Naive thymus-derived CD8-positive, alpha-beta T cell (primary cell): ENCODE data around the gene CCDC88B. TPM values are rescaled to one million over a fixed set of nuclear protein-coding genes. Genes with fewer than 3 reads are reported as not detected.

Source experiments
- ATAC-seq, 2 donors: fragments of 150-1000 bp; cut with Tn5 transposase in 1 of 2; sonication (Bioruptor Pico), chemical (Tn5 transposase) in 1 of 2; 1 replicate in 1 of 2; 2 replicates in 1 of 2; pipeline ENCODE4 v1.10.0; 2021; ENCODE audit warnings: mild to moderate bottlenecking in 2 of 2, moderate library complexity in 2 of 2
- POLR2A ChIA-PET: fragments of 350-600 bp; sonication (Branson Sonifier 250); formaldehyde crosslinking; loops from one replicate; lab custom pipeline; 2021; ENCODE audit warnings: antibody characterized with exemption; lab: Charles Lee
- DNase-seq, 10 donors: peaks; one replicate each; pipeline versions ENCODE4 v3.0.0 to v3.0.0-alpha.2; 2020 to 2022
- H3K27ac Mint-ChIP-seq, 10 donors: one replicate each; pipeline ENCODE4 v1.8.0; 2020 to 2022; ENCODE audit warnings: mild to moderate bottlenecking in 10 of 10, mixed read lengths in 10 of 10, moderate library complexity in 4 of 10, inconsistent platforms in 1 of 10
- H3K27me3 Mint-ChIP-seq, 5 donors: one replicate each; pipeline ENCODE4 v1.8.0; 2021 to 2022; ENCODE audit warnings: mixed read lengths in 5 of 5
- H3K36me3 Mint-ChIP-seq, 3 donors: one replicate each; pipeline ENCODE4 v1.8.0; 2020 to 2022; ENCODE audit warnings: mixed read lengths in 3 of 3, mild to moderate bottlenecking in 2 of 3, inconsistent platforms in 1 of 3
- H3K4me1 Mint-ChIP-seq, 4 donors: one replicate each; pipeline ENCODE4 v1.8.0; 2021 to 2022; ENCODE audit warnings: mixed read lengths in 4 of 4
- H3K4me3 Mint-ChIP-seq, 10 donors: one replicate each; pipeline ENCODE4 v1.8.0; 2020 to 2022; ENCODE audit warnings: mild to moderate bottlenecking in 10 of 10, mixed read lengths in 10 of 10, moderate library complexity in 6 of 10, inconsistent platforms in 1 of 10
- H3K9me3 Mint-ChIP-seq, 9 donors: one replicate each; pipeline ENCODE4 v1.8.0; 2020 to 2022; ENCODE audit warnings: mixed read lengths in 9 of 9, mild to moderate bottlenecking in 3 of 9, inconsistent platforms in 1 of 9, moderate library complexity in 1 of 9
- polyA plus RNA-seq, 3 donors: library from polyadenylated mRNA; unstranded; fragments of 300-500 nt; fragmentation: Illumina TruSeq; gene quantifications; one replicate each; pipeline ENCODE4 v1.2.3, GENCODE V29; 2021
- total RNA-seq, 8 experiments: library from RNA in 2 of 8; stranded (reverse) in 2 of 8; gene quantifications; one replicate each; pipeline ENCODE4 v1.2.3 and lab custom pipeline; 2021 to 2026

Gene CCDC88B
- total and polyA plus RNA-seq, 5 experiments from 2014 or later: 10.4 to 119 (median 37.0) TPM

- Mint-ChIP-seq H3K36me3 (no peaks in the 10 kb centered on the region), H3K27me3 (peaks cover 0 to 5% (median 0%) of the 10 kb centered on the region in 5 donors), H3K4me3 (no peak overlapping the region), H3K4me1 (peaks cover 0 to 18% (median 5%) of the 10 kb centered on the region in 4 donors), H3K27ac (no peak overlapping the region), H3K9me3 (no peaks in the 10 kb centered on the region)
- DNase-seq (no peak), ATAC-seq (no peak)
- POLR2A ChIA-PET: no interaction called here
Observed at GRCh38 chr11:64382586-64382985, 42.6 kb downstream of the CCDC88B start.

DNA sequence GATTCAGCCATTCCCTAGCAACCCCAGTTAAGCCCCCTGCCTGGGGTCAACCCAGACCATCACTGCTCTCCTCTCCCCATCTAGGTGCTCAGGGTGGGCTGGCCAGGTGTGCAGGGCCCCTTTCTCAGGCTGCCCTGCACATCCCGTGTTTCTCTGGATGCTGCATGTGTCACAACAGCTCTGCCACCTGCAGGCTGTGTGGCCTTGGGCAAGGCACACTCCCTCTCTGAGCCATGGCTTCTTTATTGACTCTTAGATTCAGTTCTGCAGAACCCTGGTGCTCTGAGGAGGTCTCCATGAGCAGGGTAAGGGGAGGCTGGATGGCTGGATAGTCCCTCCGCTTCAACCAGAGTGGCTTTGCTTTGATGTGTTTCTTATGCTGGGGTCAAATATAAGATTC is 43.6 kb downstream of the CCDC88B start:
- ATAC-seq (no peak), DNase-seq (no peak)
- Mint-ChIP-seq H3K4me3 (no peak overlapping the region), H3K9me3 (no peaks in the 10 kb centered on the region), H3K27me3 (peaks cover 0 to 5% (median 0%) of the 10 kb centered on the region in 5 donors), H3K36me3 (no peaks in the 10 kb centered on the region), H3K27ac (peak overlapping the region in 1 of 10 donors; percentile 46), H3K4me1 (peaks cover 0 to 18% (median 6%) of the 10 kb centered on the region in 4 donors)
- POLR2A ChIA-PET: no interaction called here

DNA sequence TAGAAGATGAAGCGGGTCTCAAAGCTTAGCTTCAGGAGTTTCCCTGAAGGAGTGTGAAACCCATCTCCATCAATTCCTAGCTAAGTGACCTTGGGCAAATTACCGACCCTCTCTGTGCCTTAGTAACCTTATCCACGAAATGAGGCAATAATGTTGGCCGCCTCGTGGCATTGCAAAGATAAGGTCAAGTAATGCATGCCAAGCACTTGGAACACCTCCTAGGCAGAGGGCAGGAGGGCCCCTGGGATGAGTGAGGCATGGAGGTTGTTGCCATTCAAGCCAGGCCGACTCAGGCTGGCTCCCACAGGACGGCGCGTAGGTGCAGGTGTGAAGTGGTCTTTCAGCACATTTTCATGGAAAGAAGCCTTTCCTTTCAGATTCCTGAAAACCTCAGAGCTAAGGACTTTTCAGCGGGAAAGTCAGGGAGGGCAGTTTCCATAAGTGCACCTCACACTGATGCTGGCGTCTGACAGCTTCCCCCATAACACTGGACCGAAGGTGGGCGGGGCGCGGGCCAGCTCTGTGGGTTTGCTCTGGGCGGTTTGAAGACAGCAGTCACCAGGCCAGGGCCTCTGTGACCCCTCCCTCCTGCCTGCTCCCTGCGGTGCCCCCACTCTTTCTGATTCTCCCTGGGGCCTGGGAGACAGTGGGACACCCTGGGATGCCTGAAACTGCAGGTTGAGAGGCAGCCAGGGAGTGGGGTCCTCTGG is 44.2 kb downstream of the CCDC88B start:
- no peak overlapping the region for H3K4me3 Mint-ChIP-seq
- H3K27me3 Mint-ChIP-seq: peaks cover 0 to 5% (median 0%) of the 10 kb centered on the region in 5 donors
- DNase-seq (peak in 1 of 10 donors; percentile 37), ATAC-seq (no peak)
- H3K9me3 Mint-ChIP-seq: no peaks in the 10 kb centered on the region
- H3K4me1 Mint-ChIP-seq: peaks cover 0 to 18% (median 6%) of the 10 kb centered on the region in 4 donors
- H3K36me3 Mint-ChIP-seq: no peaks in the 10 kb centered on the region
- POLR2A ChIA-PET: no interaction called here
- H3K27ac Mint-ChIP-seq: no peak overlapping the region

GRCh38 chr11:64384981-64385944 is 45.3 kb downstream of the CCDC88B start:
- POLR2A ChIA-PET: interaction anchor here (0.6 kb wide), 1 partner anchor 21 kb away, joined by 4 read pairs; no protein-coding TSS in a partner anchor
- DNase-seq: peak in 1 of 10 donors; percentile 30
- no peak overlapping the region for H3K4me3 Mint-ChIP-seq
- no peak for ATAC-seq
- peaks cover 0 to 21% (median 13%) of the 10 kb centered on the region in 4 donors for H3K4me1 Mint-ChIP-seq
- no peaks in the 10 kb centered on the region for H3K36me3 Mint-ChIP-seq
- H3K9me3 Mint-ChIP-seq: peaks cover 0 to 2% (median 0%) of the 10 kb centered on the region in 9 donors
- H3K27me3 Mint-ChIP-seq: peaks cover 0 to 5% (median 0%) of the 10 kb centered on the region in 5 donors
- peak overlapping the region in 3 of 10 donors; percentile 20 to 57 (median 41) for H3K27ac Mint-ChIP-seq

DNA sequence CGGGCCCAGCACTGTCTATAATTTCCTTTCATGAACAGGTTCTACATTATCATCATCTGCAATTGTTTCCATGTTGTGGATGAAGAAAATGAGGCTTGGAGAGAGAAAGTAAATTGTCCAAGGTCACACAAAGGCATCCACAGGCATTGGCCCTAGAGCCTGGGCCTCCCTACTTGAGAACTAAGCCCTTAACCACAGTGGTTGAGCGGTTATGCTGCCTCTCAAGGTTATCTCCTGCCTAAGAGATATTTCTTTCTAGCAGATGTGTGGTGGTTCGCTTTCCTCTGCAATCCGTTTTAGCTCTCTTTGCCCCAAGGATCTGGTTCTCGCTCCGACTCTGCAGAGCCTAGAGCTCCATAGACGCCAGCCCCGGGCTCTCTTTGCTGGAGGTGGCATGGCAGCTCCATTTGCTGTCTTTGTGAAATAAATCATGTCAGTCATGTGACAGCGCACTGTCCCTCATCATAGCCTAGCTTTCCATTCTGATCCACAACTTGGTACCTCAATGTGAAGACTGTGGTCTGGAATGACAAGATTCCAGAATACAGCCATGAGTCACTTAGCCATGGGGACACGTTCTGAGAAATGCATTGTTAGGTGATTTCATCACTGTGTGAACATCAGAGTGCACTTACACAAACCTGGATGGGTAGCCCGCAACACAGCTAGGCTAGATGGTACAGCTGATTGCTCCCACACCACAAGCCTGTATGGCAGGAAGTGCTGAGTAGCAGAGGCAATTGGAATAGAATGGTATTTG is 46.1 kb downstream of the CCDC88B start:
- ATAC-seq (peak in 1 of 2 donors; percentile 82), DNase-seq (peak in 3 of 10 donors; percentile 20 to 50 (median 24))
- Mint-ChIP-seq H3K4me3 (no peak overlapping the region), H3K9me3 (peaks cover 0 to 2% (median 0%) of the 10 kb centered on the region in 9 donors), H3K36me3 (no peaks in the 10 kb centered on the region), H3K4me1 (peaks cover 3 to 29% (median 20%) of the 10 kb centered on the region in 4 donors), H3K27ac (peak overlapping the region in 4 of 10 donors; percentile 10 to 48 (median 30)), H3K27me3 (peaks cover 0 to 5% (median 0%) of the 10 kb centered on the region in 5 donors)
- POLR2A ChIA-PET: no interaction called here

GRCh38 chr11:64387916-64388315 is 47.9 kb downstream of the CCDC88B start:
- H3K4me3 Mint-ChIP-seq: no peak overlapping the region

DNA sequence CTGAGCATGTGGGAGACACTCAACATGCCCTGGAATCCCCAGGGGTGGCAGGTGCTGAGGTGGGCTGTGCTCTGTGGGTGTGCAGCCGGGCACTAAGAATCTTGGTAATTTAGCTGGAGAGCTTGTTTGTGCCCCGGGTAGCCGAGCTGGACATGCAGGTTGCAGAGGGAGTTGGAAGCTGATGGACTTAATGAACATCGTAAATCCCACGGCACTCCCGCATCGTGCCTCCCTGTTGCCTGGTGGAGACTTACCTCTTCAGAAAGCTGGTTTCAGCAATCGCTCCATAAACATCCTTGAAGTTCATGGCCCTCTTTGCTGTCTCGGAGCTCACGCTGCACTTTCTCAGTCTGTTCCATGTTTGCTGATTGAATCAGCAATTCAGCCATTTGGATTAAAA is 48.9 kb downstream of the CCDC88B start:
- DNase-seq (peak in 1 of 10 donors; percentile 16), ATAC-seq (no peak)
- POLR2A ChIA-PET: no interaction called here
- Mint-ChIP-seq H3K4me1 (peaks cover 3 to 37% (median 25%) of the 10 kb centered on the region in 4 donors), H3K27me3 (peaks cover 0 to 3% (median 0%) of the 10 kb centered on the region in 5 donors), H3K4me3 (no peak overlapping the region), H3K27ac (peak overlapping the region in 1 of 10 donors; percentile 30), H3K36me3 (no peaks in the 10 kb centered on the region), H3K9me3 (peaks cover 0 to 2% (median 0%) of the 10 kb centered on the region in 9 donors)

More at GRCh38 chr11:64387916-64388315, 47.9 kb downstream of the CCDC88B start:
- no peak overlapping the region for H3K27ac Mint-ChIP-seq
- H3K27me3 Mint-ChIP-seq: peaks cover 0 to 3% (median 0%) of the 10 kb centered on the region in 5 donors
- H3K9me3 Mint-ChIP-seq: peaks cover 0 to 2% (median 0%) of the 10 kb centered on the region in 9 donors
- no peaks in the 10 kb centered on the region for H3K36me3 Mint-ChIP-seq
- DNase-seq: no peak
- no peak for ATAC-seq
- peaks cover 3 to 37% (median 25%) of the 10 kb centered on the region in 4 donors for H3K4me1 Mint-ChIP-seq
- POLR2A ChIA-PET: interaction anchor here (0.5 kb wide), 1 partner anchor 377 kb away, joined by 3 read pairs; no protein-coding TSS in a partner anchor

GRCh38 chr11:64389851-64390250 is 49.8 kb downstream of the CCDC88B start:
- ATAC-seq: no peak
- H3K27ac Mint-ChIP-seq: peak overlapping the region in 1 of 10 donors; percentile 23
- no peaks in the 10 kb centered on the region for H3K36me3 Mint-ChIP-seq
- DNase-seq: peak in 1 of 10 donors; percentile 34
- peaks cover 0 to 3% (median 0%) of the 10 kb centered on the region in 5 donors for H3K27me3 Mint-ChIP-seq
- peaks cover 0 to 2% (median 0%) of the 10 kb centered on the region in 9 donors for H3K9me3 Mint-ChIP-seq
- peak overlapping the region in 5 of 10 donors; percentile 32 to 68 (median 60) for H3K4me3 Mint-ChIP-seq
- peaks cover 3 to 37% (median 27%) of the 10 kb centered on the region in 4 donors for H3K4me1 Mint-ChIP-seq
- POLR2A ChIA-PET: interaction anchor here (0.6 kb wide), 1 partner anchor 1175 kb away, joined by 4 read pairs; no protein-coding TSS in a partner anchor

DNA sequence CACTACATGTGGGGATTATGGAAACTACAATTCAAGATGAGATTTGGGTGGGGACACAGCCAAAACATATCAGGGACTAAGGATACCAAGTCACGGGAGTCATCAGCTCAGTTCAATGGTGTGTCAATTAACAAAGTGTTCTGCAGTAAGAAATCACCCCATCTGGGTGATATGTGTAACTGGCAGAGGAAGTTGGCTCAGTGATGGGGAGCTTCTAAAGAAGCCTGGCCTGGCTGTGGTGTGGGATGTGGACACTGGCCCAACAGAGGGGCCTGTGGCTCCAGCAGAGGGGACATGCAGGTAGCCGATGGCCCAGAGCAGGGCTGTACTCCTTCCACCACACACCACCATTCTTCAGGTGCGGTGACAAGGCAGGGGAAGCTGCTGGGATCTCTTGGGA is 50.6 kb downstream of the CCDC88B start:
- Mint-ChIP-seq H3K4me1 (peaks cover 3 to 35% (median 29%) of the 10 kb centered on the region in 4 donors), H3K27me3 (peaks cover 0 to 2% (median 0%) of the 10 kb centered on the region in 5 donors), H3K9me3 (peaks cover 0 to 2% (median 0%) of the 10 kb centered on the region in 9 donors), H3K27ac (peak overlapping the region in 7 of 10 donors; percentile 28 to 79 (median 64)), H3K36me3 (no peaks in the 10 kb centered on the region), H3K4me3 (peak overlapping the region in 8 of 10 donors; percentile 39 to 81 (median 62))
- DNase-seq: no peak
- ATAC-seq: peak in 1 of 2 donors; percentile 23
- POLR2A ChIA-PET: no interaction called here

DNA sequence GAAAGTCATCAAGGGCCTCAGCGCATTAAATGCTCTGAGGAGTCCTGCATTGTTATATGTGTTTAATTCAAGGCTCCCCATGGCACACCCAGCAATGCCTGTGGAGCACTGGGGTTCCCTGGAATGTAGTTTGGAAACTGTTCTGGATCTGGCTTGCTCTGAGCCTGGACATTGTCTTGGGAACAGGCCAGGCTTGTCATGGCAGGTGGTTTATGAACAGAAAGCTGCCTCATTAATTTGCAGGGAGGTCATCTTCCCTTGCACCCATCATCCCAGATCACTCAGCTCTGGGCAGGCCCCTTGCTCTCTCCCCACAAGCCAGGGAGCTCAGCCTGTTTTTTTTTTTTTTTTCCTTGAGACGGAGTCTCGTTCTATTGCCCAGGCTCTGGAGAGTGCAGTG is 51.8 kb downstream of the CCDC88B start:
- Mint-ChIP-seq H3K4me1 (peaks cover 3 to 31% (median 24%) of the 10 kb centered on the region in 4 donors), H3K4me3 (peak overlapping the region in 4 of 10 donors; percentile 29 to 81 (median 54)), H3K9me3 (peaks cover 0 to 2% (median 0%) of the 10 kb centered on the region in 9 donors), H3K36me3 (no peaks in the 10 kb centered on the region), H3K27me3 (peaks cover 0 to 2% (median 0%) of the 10 kb centered on the region in 5 donors), H3K27ac (peak overlapping the region in 1 of 10 donors; percentile 32)
- POLR2A ChIA-PET: no interaction called here
- ATAC-seq: no peak
- no peak for DNase-seq

DNA sequence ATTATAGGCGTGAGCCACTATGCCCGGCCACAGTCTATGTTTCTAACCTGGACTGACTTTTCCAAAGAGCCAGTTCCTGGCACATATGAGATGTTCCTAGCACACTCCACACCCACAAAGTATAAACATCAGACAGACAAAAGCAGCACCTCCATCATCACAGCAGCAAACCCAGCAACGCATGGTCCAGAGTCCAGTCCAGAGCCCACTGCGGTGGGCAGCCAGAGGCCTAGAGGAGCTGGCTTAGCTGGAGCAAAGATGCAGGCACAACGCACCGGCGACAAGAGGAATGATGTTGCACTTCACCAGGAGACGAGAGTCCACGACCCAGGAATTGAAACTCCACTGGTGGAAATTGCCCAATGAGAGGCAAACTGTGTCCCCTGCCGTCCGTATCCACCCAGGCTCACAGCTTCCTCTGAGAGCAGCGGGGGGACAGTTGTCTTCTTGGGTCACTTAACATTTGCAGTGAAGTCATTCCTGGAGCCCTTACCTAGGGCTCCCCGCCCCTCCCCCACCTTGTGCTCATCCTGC is 55.6 kb downstream of the CCDC88B start:
- DNase-seq (no peak), ATAC-seq (no peak)
- Mint-ChIP-seq H3K27me3 (peaks cover 0 to 8% (median 0%) of the 10 kb centered on the region in 5 donors), H3K9me3 (no peaks in the 10 kb centered on the region), H3K4me3 (no peak overlapping the region), H3K36me3 (peaks cover 0 to 2% (median 0%) of the 10 kb centered on the region in 3 donors), H3K4me1 (peaks cover 2 to 19% (median 13%) of the 10 kb centered on the region in 4 donors), H3K27ac (peak overlapping the region in 2 of 10 donors; percentile 36)
- POLR2A ChIA-PET: no interaction called here
